Measurements from ENCODE around the gene UROC1.

The UROC1 gene

GRCh38 chr3:126556637-126557414 is 39.3 kb upstream of the UROC1 start:
- DNase-seq: no peak
- Histone ChIP-seq H3K56ac (ENCODE audit: low read length) (no peak overlapping the region), H2BK5ac (ENCODE audit: low read length) (no peak overlapping the region), H3K4me3 (ENCODE audit: low read length) (no peak overlapping the region), H4K5ac (ENCODE audit: low read length) (no peak overlapping the region), H2AK5ac (ENCODE audit: low read length) (no peak overlapping the region), H3K79me2 (ENCODE audit: control insufficient read depth, insufficient read depth, low read length) (no peaks in the 10 kb centered on the region), H3K79me1 (ENCODE audit: low read length) (no peaks in the 10 kb centered on the region), H3K23ac (ENCODE audit: low read length) (no peak overlapping the region), H3K18ac (ENCODE audit: low read length) (no peak overlapping the region), H2BK15ac (replicated peaks; ENCODE audit: low read depth) (no peak overlapping the region), H3K4me1 (ENCODE audit: control insufficient read depth, low read depth, low read length) (no peaks in the 10 kb centered on the region), H3K9ac (ENCODE audit: low read length) (no peak overlapping the region), H3K36me3 (ENCODE audit: control insufficient read depth, insufficient read depth, low read length) (no peaks in the 10 kb centered on the region), H3K27ac (ENCODE audit: low read depth, low read length) (no peak overlapping the region), H2BK120ac (ENCODE audit: low read depth, low read length) (no peak overlapping the region), H3K4ac (ENCODE audit: low read depth, low read length) (no peak overlapping the region), H3K4me2 (ENCODE audit: low read length) (no peak overlapping the region), H4K8ac (ENCODE audit: low read depth, low read length) (no peak overlapping the region), H3K27me3 (ENCODE audit: insufficient read depth, low read length, poor library complexity) (no peaks in the 10 kb centered on the region)
- no CpG with 5 or more reads among the region's 8 CpGs for WGBS (ENCODE audit: extremely low coverage, insufficient coverage, low lambda C conversion rate)

- Histone ChIP-seq H3K27ac (ENCODE audit: low read depth, low read length) (no peak overlapping the region), H2BK15ac (replicated peaks; ENCODE audit: low read depth) (no peak overlapping the region), H3K4me2 (ENCODE audit: low read length) (no peak overlapping the region), H3K27me3 (ENCODE audit: insufficient read depth, low read length, poor library complexity) (no peaks in the 10 kb centered on the region), H3K9ac (ENCODE audit: low read length) (no peak overlapping the region), H3K56ac (ENCODE audit: low read length) (no peak overlapping the region), H3K4me3 (ENCODE audit: low read length) (no peak overlapping the region), H3K18ac (ENCODE audit: low read length) (no peak overlapping the region), H2BK120ac (ENCODE audit: low read depth, low read length) (no peak overlapping the region), H3K79me1 (ENCODE audit: low read length) (no peaks in the 10 kb centered on the region), H3K4me1 (ENCODE audit: control insufficient read depth, low read depth, low read length) (no peaks in the 10 kb centered on the region), H3K36me3 (ENCODE audit: control insufficient read depth, insufficient read depth, low read length) (no peaks in the 10 kb centered on the region), H3K23ac (ENCODE audit: low read length) (no peak overlapping the region), H2BK5ac (ENCODE audit: low read length) (no peak overlapping the region), H2AK5ac (ENCODE audit: low read length) (no peak overlapping the region), H4K8ac (ENCODE audit: low read depth, low read length) (no peak overlapping the region), H3K79me2 (ENCODE audit: control insufficient read depth, insufficient read depth, low read length) (no peaks in the 10 kb centered on the region), H4K5ac (ENCODE audit: low read length) (no peak overlapping the region), H3K4ac (ENCODE audit: low read depth, low read length) (no peak overlapping the region)
- no peak for DNase-seq
- WGBS (ENCODE audit: extremely low coverage, insufficient coverage, low lambda C conversion rate): no CpG with 5 or more reads among the region's 10 CpGs
These were observed 38.4 kb upstream of the UROC1 start for GRCh38 chr3:126555795-126556636.

- Histone ChIP-seq H4K8ac (ENCODE audit: low read depth, low read length) (no peak overlapping the region), H2BK120ac (ENCODE audit: low read depth, low read length) (no peak overlapping the region), H4K5ac (ENCODE audit: low read length) (no peak overlapping the region), H3K18ac (ENCODE audit: low read length) (no peak overlapping the region), H2BK5ac (ENCODE audit: low read length) (no peak overlapping the region), H3K79me1 (ENCODE audit: low read length) (no peaks in the 10 kb centered on the region), H3K4ac (ENCODE audit: low read depth, low read length) (no peak overlapping the region), H3K4me3 (ENCODE audit: low read length) (no peak overlapping the region), H3K79me2 (ENCODE audit: control insufficient read depth, insufficient read depth, low read length) (no peaks in the 10 kb centered on the region), H2BK15ac (replicated peaks; ENCODE audit: low read depth) (no peak overlapping the region), H3K27me3 (ENCODE audit: insufficient read depth, low read length, poor library complexity) (no peaks in the 10 kb centered on the region), H3K36me3 (ENCODE audit: control insufficient read depth, insufficient read depth, low read length) (no peaks in the 10 kb centered on the region), H3K23ac (ENCODE audit: low read length) (no peak overlapping the region), H3K4me2 (ENCODE audit: low read length) (no peak overlapping the region), H2AK5ac (ENCODE audit: low read length) (no peak overlapping the region), H3K4me1 (ENCODE audit: control insufficient read depth, low read depth, low read length) (no peaks in the 10 kb centered on the region), H3K56ac (ENCODE audit: low read length) (no peak overlapping the region), H3K9ac (ENCODE audit: low read length) (no peak overlapping the region), H3K27ac (ENCODE audit: low read depth, low read length) (no peak overlapping the region)
- no CpG with 5 or more reads among the region's 19 CpGs for WGBS (ENCODE audit: extremely low coverage, insufficient coverage, low lambda C conversion rate)
- no peak for DNase-seq
These were observed 37.3 kb upstream of the UROC1 start for GRCh38 chr3:126554560-126555525.

- DNase-seq: no peak
- whole genome bisulfite sequencing (ENCODE audit: extremely low coverage, insufficient coverage, low lambda C conversion rate): no CpG with 5 or more reads among the region's 19 CpGs
- H3K9ac ChIP-seq (ENCODE audit: low read length): no peak overlapping the region
These were observed 35.9 kb upstream of the UROC1 start for GRCh38 chr3:126553284-126554084.

GRCh38 chr3:126552688-126553283 is 35.2 kb upstream of the UROC1 start:
- H3K27me3 ChIP-seq (ENCODE audit: insufficient read depth, low read length, poor library complexity): no peaks in the 10 kb centered on the region
- WGBS (ENCODE audit: extremely low coverage, insufficient coverage, low lambda C conversion rate): no CpG with 5 or more reads among the region's 14 CpGs
- no peak overlapping the region for H3K18ac ChIP-seq (ENCODE audit: low read length)

More at GRCh38 chr3:126553284-126554084, 35.9 kb upstream of the UROC1 start:
- Histone ChIP-seq H3K4me3 (ENCODE audit: low read length) (no peak overlapping the region), H3K56ac (ENCODE audit: low read length) (no peak overlapping the region), H3K4ac (ENCODE audit: low read depth, low read length) (no peak overlapping the region), H3K79me2 (ENCODE audit: control insufficient read depth, insufficient read depth, low read length) (no peaks in the 10 kb centered on the region), H3K4me2 (ENCODE audit: low read length) (no peak overlapping the region), H2BK5ac (ENCODE audit: low read length) (no peak overlapping the region), H4K8ac (ENCODE audit: low read depth, low read length) (no peak overlapping the region), H3K27ac (ENCODE audit: low read depth, low read length) (no peak overlapping the region), H2BK15ac (replicated peaks; ENCODE audit: low read depth) (no peak overlapping the region), H2AK5ac (ENCODE audit: low read length) (no peak overlapping the region), H3K18ac (ENCODE audit: low read length) (no peak overlapping the region), H3K23ac (ENCODE audit: low read length) (no peak overlapping the region), H3K27me3 (ENCODE audit: insufficient read depth, low read length, poor library complexity) (no peaks in the 10 kb centered on the region), H3K4me1 (ENCODE audit: control insufficient read depth, low read depth, low read length) (peaks cover 3% of the 10 kb centered on the region), H2BK120ac (ENCODE audit: low read depth, low read length) (no peak overlapping the region), H3K79me1 (ENCODE audit: low read length) (no peaks in the 10 kb centered on the region), H3K36me3 (ENCODE audit: control insufficient read depth, insufficient read depth, low read length) (no peaks in the 10 kb centered on the region), H4K5ac (ENCODE audit: low read length) (no peak overlapping the region)

More at GRCh38 chr3:126552688-126553283, 35.2 kb upstream of the UROC1 start:
- Histone ChIP-seq H3K23ac (ENCODE audit: low read length) (no peak overlapping the region), H2AK5ac (ENCODE audit: low read length) (no peak overlapping the region), H3K9ac (ENCODE audit: low read length) (no peak overlapping the region), H3K36me3 (ENCODE audit: control insufficient read depth, insufficient read depth, low read length) (no peaks in the 10 kb centered on the region), H4K8ac (ENCODE audit: low read depth, low read length) (no peak overlapping the region), H2BK120ac (ENCODE audit: low read depth, low read length) (no peak overlapping the region), H3K4me2 (ENCODE audit: low read length) (no peak overlapping the region), H3K4me1 (ENCODE audit: control insufficient read depth, low read depth, low read length) (peaks cover 3% of the 10 kb centered on the region), H4K5ac (ENCODE audit: low read length) (no peak overlapping the region), H2BK15ac (replicated peaks; ENCODE audit: low read depth) (no peak overlapping the region), H3K56ac (ENCODE audit: low read length) (no peak overlapping the region), H2BK5ac (ENCODE audit: low read length) (no peak overlapping the region), H3K27ac (ENCODE audit: low read depth, low read length) (no peak overlapping the region), H3K4ac (ENCODE audit: low read depth, low read length) (no peak overlapping the region), H3K4me3 (ENCODE audit: low read length) (no peak overlapping the region), H3K79me2 (ENCODE audit: control insufficient read depth, insufficient read depth, low read length) (no peaks in the 10 kb centered on the region), H3K79me1 (ENCODE audit: low read length) (no peaks in the 10 kb centered on the region)
- no peak for DNase-seq

All from mesendoderm (in vitro differentiated cells).